Caco-2 (cell line): ENCODE measurements around the gene RSU1. TPM values are rescaled to one million over a fixed set of nuclear protein-coding genes. Genes with fewer than 3 reads are reported as not detected.
A peak's percentile ranks its signal among the peaks of the same experiment; 100 is the strongest.

Experiments used
- BruUV-seq: library from RNA; stranded (reverse); fragments of 400-500 nt; replicated peaks from 2 replicates; lab custom pipeline; 2021; lab: Mats Ljungman, UMichigan
- CTCF ChIA-PET: fragments of 300-600 bp; sonication (Branson Sonifier 250); formaldehyde crosslinking; loops from one replicate; lab custom pipeline; 2022; ENCODE audit warnings: antibody characterized with exemption; lab: Charles Lee
- POLR2A ChIA-PET: fragments of 300-600 bp; sonication (Branson Sonifier 250); formaldehyde crosslinking; loops from one replicate; lab custom pipeline; 2022; ENCODE audit warnings: antibody characterized with exemption; lab: Charles Lee
- DNase-seq, 2 experiments: peaks; one replicate each; pipeline versions ENCODE4 v3.0.0 to v3.0.0-alpha.2; 2020 to 2022
- H3K27me3 ChIP-seq: replicated peaks from 2 replicates; pipeline ENCODE4 v1.6.0; 2011; ENCODE audit warnings: low read length; ENCODE audit not compliant: control insufficient read depth, insufficient read depth
- H3K36me3 ChIP-seq: 2 replicates; pipeline ENCODE4 v1.5.1; 2011; ENCODE audit warnings: low read length; ENCODE audit not compliant: control insufficient read depth, insufficient read depth
- H3K4me1 ChIP-seq: fragments of 250-450 bp; sonication (Bioruptor Pico); 2 replicates; pipeline ENCODE4 v1.5.1; 2020; ENCODE audit warnings: mild to moderate bottlenecking
- H3K4me3 ChIP-seq: 2 replicates; pipeline ENCODE4 v1.5.1; 2011; ENCODE audit warnings: low read depth, mild to moderate bottlenecking, control low read depth, low read length
- H3K9me3 ChIP-seq: fragments of 250-450 bp; sonication (Bioruptor Pico); 2 replicates; pipeline ENCODE4 v1.5.1; 2020; ENCODE audit warnings: mild to moderate bottlenecking, moderate library complexity
- H3K27ac Mint-ChIP-seq: one replicate; pipeline ENCODE4 v1.8.0; 2022; ENCODE audit warnings: mixed read lengths; ENCODE audit not compliant: unreplicated experiment
- H3K27me3 Mint-ChIP-seq: one replicate; pipeline ENCODE4 v1.8.0; 2022; ENCODE audit warnings: mixed read lengths; ENCODE audit not compliant: insufficient read depth, unreplicated experiment
- H3K36me3 Mint-ChIP-seq: one replicate; pipeline ENCODE4 v1.8.0; 2022; ENCODE audit warnings: mild to moderate bottlenecking, mixed read lengths; ENCODE audit not compliant: insufficient read depth, unreplicated experiment
- H3K4me1 Mint-ChIP-seq: one replicate; pipeline ENCODE4 v1.8.0; 2022; ENCODE audit warnings: low read depth, mixed read lengths; ENCODE audit not compliant: unreplicated experiment
- H3K4me3 Mint-ChIP-seq: one replicate; pipeline ENCODE4 v1.8.0; 2022; ENCODE audit warnings: mild to moderate bottlenecking, moderate library complexity, mixed read lengths; ENCODE audit not compliant: unreplicated experiment
- H3K9me3 Mint-ChIP-seq: one replicate; pipeline ENCODE4 v1.8.0; 2022; ENCODE audit warnings: mixed read lengths; ENCODE audit not compliant: unreplicated experiment
- CTCF ChIP-seq, 2 experiments: fragments of 200-600 bp in 1 of 2; IDR thresholded peaks; 1 replicate in 1 of 2; 2 replicates in 1 of 2; pipeline versions ENCODE4 v1.5.1 to v1.8.0; 2011 to 2022; ENCODE audit warnings: antibody characterized with exemption in 1 of 2, control low read depth in 1 of 2, inconsistent platforms in 1 of 2, low read depth in 1 of 2, low read length in 1 of 2, mild to moderate bottlenecking in 1 of 2, moderate library complexity in 1 of 2; ENCODE audit not compliant: insufficient read depth in 1 of 2, severe bottlenecking in 1 of 2, unreplicated experiment in 1 of 2
- intact Hi-C: fragments of 100-400 bp; cut with micrococcal nuclease; formaldehyde crosslinking; loops from one replicate; pipeline ENCODE4 v1.10.0; 2022; ENCODE audit not compliant: unreplicated experiment
- total RNA-seq: library from RNA; stranded (reverse); gene quantifications from 2 replicates; pipeline ENCODE4 v1.2.3, GENCODE V29; 2022

RSU1 gene
- total RNA-seq, 1 experiment from 2014 or later = 62.0 TPM

GRCh38 chr10:16606421-16606820, 210.8 kb downstream of the RSU1 start:
- H3K4me3 ChIP-seq = no peak overlapping the region
- no peak overlapping the region for H3K27ac Mint-ChIP-seq

GRCh38 chr10:16603308-16603707, 213.9 kb downstream of the RSU1 start:
- intact Hi-C loops = loop anchor here (10.0 kb wide), 1 partner anchor 171 kb away; no protein-coding TSS in a partner anchor

More at GRCh38 chr10:16606421-16606820, 210.8 kb downstream of the RSU1 start:
- BruUV-seq = no TSS peak
- POLR2A ChIA-PET = no interaction called here
- H3K4me1 ChIP-seq = peaks cover 14% of the 10 kb centered on the region
- intact Hi-C loops = loop anchor here (10.0 kb wide), 1 partner anchor 168 kb away; no protein-coding TSS in a partner anchor
- TF ChIP-seq CTCF (IDR thresholded peaks at IDR 0.05; ENCODE audit: insufficient read depth in 1 of 2, low read depth in 1 of 2, low read length in 1 of 2, severe bottlenecking in 1 of 2, unreplicated experiment in 1 of 2) = no peak
- no peaks in the 10 kb centered on the region for H3K27me3 ChIP-seq
- CTCF ChIA-PET = no interaction called here
- no peak for DNase-seq
- Mint-ChIP-seq H3K36me3 (no peaks in the 10 kb centered on the region), H3K4me3 (no peak overlapping the region), H3K9me3 (no peaks in the 10 kb centered on the region), H3K4me1 (peaks cover 14% of the 10 kb centered on the region), H3K27me3 (no peaks in the 10 kb centered on the region)
- no peaks in the 10 kb centered on the region for H3K9me3 ChIP-seq
- no peaks in the 10 kb centered on the region for H3K36me3 ChIP-seq

GRCh38 chr10:16602104-16602775, 215.0 kb downstream of the RSU1 start:
- Histone ChIP-seq H3K4me1 (peaks cover 17% of the 10 kb centered on the region), H3K4me3 (no peak overlapping the region), H3K36me3 (no peaks in the 10 kb centered on the region), H3K27me3 (no peaks in the 10 kb centered on the region), H3K9me3 (no peaks in the 10 kb centered on the region)
- intact Hi-C loops = loop anchor here (10.0 kb wide), 1 partner anchor 173 kb away; no protein-coding TSS in a partner anchor
- no peaks in the 10 kb centered on the region for H3K36me3 Mint-ChIP-seq
- CTCF ChIA-PET = no interaction called here
- peak overlapping the region; percentile 12 for H3K4me3 Mint-ChIP-seq
- H3K9me3 Mint-ChIP-seq = no peaks in the 10 kb centered on the region
- H3K4me1 Mint-ChIP-seq = peaks cover 20% of the 10 kb centered on the region
- peak overlapping the region; percentile 5 for H3K27ac Mint-ChIP-seq
- H3K27me3 Mint-ChIP-seq = no peaks in the 10 kb centered on the region
- no peak for TF ChIP-seq CTCF (IDR thresholded peaks at IDR 0.05; ENCODE audit: insufficient read depth in 1 of 2, low read depth in 1 of 2, low read length in 1 of 2, severe bottlenecking in 1 of 2, unreplicated experiment in 1 of 2)
- BruUV-seq = no TSS peak
- DNase-seq = peak in 1 of 2 experiments; percentile 51
- POLR2A ChIA-PET = no interaction called here

More at GRCh38 chr10:16603308-16603707, 213.9 kb downstream of the RSU1 start:
- DNase-seq = no peak
- no peaks in the 10 kb centered on the region for H3K27me3 Mint-ChIP-seq
- POLR2A ChIA-PET = no interaction called here
- peaks cover 20% of the 10 kb centered on the region for H3K4me1 Mint-ChIP-seq
- Histone ChIP-seq H3K4me1 (peaks cover 17% of the 10 kb centered on the region), H3K9me3 (no peaks in the 10 kb centered on the region), H3K36me3 (no peaks in the 10 kb centered on the region), H3K4me3 (no peak overlapping the region), H3K27me3 (no peaks in the 10 kb centered on the region)
- no peak overlapping the region for H3K27ac Mint-ChIP-seq
- no peak for TF ChIP-seq CTCF (IDR thresholded peaks at IDR 0.05; ENCODE audit: insufficient read depth in 1 of 2, low read depth in 1 of 2, low read length in 1 of 2, severe bottlenecking in 1 of 2, unreplicated experiment in 1 of 2)
- H3K4me3 Mint-ChIP-seq = no peak overlapping the region
- BruUV-seq = no TSS peak
- H3K9me3 Mint-ChIP-seq = no peaks in the 10 kb centered on the region
- CTCF ChIA-PET = no interaction called here
- H3K36me3 Mint-ChIP-seq = no peaks in the 10 kb centered on the region
